ENCODE results near the gene DCTN3.

The DCTN3 gene

DNA sequence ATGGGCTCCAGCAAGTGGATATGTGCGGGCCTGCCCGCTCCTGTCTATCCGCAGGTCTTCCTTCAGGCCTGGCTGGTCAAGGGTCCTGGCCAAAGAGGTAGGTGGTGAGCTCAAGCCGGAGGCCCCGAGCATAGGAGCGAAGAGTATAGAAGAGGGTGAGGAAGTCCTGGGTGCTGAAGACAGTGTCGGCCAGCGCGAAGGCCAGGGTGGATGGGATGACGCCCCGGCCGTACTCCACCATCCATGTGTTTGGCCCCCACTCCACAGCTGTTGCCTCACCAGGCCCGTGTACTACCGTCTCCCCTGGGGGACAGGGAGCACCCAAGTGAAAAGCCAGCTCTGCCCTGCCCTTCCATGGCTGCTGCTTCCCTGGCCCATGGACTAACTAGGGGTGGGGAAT lies 15.3 kb upstream of the DCTN3 start:
- no peak for DNase-seq
- in situ Hi-C loops (cut with HindIII; ENCODE audit: low pct_ligation_motif_present, low sequenced_read_pairs): no loop called here
- peaks cover 4% of the 10 kb centered on the region for H3K36me3 ChIP-seq (replicated peaks)
- no peaks in the 10 kb centered on the region for H3K27me3 ChIP-seq (replicated peaks)
- no peak overlapping the region for H3K4me3 ChIP-seq (ENCODE audit: low read depth, low read length)
- TF ChIP-seq CTCF (IDR thresholded peaks at IDR 0.05; ENCODE audit: low read depth, low read length, missing control alignments): no peak
- no peak overlapping the region for H3K27ac ChIP-seq

DNA sequence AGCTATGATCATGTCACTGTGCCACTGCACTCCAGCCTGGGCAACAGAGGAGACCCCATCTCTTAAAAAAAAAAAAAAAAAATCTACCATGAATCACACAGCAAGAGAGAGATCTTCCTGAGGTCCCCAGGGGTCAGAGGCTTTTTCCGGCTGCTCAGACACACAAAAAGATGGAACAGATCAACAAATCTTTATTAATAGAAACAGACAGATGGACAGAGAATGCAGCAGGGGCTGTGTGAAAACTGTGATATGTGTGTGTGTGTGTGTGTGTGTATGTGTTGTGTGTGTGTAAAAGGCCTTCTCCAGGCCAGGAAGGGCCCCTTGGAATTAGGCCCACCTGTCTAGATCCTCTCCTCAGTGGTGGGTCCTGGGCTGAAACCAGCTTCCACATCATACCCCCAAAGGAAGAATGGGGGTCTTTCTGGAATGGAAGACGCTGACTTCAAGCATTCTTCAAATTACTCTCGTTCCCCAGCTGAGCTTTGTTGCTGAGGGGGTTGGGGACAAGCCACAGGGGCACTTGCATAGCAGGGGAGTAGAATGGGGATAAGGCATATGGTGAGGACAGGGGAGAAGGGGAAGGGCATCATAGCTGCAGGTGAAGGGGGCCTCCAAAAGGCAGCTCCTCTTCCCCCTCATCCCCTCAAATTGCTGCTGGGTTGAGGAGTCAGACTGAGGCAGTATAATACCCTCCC lies 14.4 kb upstream of the DCTN3 start:
- in situ Hi-C loops (cut with HindIII; ENCODE audit: low pct_ligation_motif_present, low sequenced_read_pairs): no loop called here
- no peak overlapping the region for H3K27ac ChIP-seq
- no peak for DNase-seq
- H3K27me3 ChIP-seq (replicated peaks): peaks cover 6% of the 10 kb centered on the region
- TF ChIP-seq CTCF (IDR thresholded peaks at IDR 0.05; ENCODE audit: low read depth, low read length, missing control alignments): no peak
- no peak overlapping the region for H3K4me3 ChIP-seq (ENCODE audit: low read depth, low read length)
- peaks cover 4% of the 10 kb centered on the region for H3K36me3 ChIP-seq (replicated peaks)

GRCh38 chr9:34633851-34634550 lies 13.7 kb upstream of the DCTN3 start:
- no peak overlapping the region for H3K27ac ChIP-seq
- peak; percentile 64 for DNase-seq
- peaks cover 13% of the 10 kb centered on the region for H3K27me3 ChIP-seq (replicated peaks)
- in situ Hi-C loops (cut with HindIII; ENCODE audit: low pct_ligation_motif_present, low sequenced_read_pairs): no loop called here
- TF ChIP-seq CTCF (IDR thresholded peaks at IDR 0.05; ENCODE audit: low read depth, low read length, missing control alignments): peak; percentile 89
- no peak overlapping the region for H3K4me3 ChIP-seq (ENCODE audit: low read depth, low read length)
- peaks cover 4% of the 10 kb centered on the region for H3K36me3 ChIP-seq (replicated peaks)

GRCh38 chr9:34633166-34633565 lies 12.9 kb upstream of the DCTN3 start:
- TF ChIP-seq CTCF (IDR thresholded peaks at IDR 0.05; ENCODE audit: low read depth, low read length, missing control alignments): no peak
- no peak for DNase-seq
- Histone ChIP-seq H3K27me3 (replicated peaks) (peaks cover 19% of the 10 kb centered on the region), H3K36me3 (replicated peaks) (peaks cover 4% of the 10 kb centered on the region), H3K27ac (no peak overlapping the region), H3K4me3 (ENCODE audit: low read depth, low read length) (no peak overlapping the region)
- in situ Hi-C loops (cut with HindIII; ENCODE audit: low pct_ligation_motif_present, low sequenced_read_pairs): no loop called here

DNA sequence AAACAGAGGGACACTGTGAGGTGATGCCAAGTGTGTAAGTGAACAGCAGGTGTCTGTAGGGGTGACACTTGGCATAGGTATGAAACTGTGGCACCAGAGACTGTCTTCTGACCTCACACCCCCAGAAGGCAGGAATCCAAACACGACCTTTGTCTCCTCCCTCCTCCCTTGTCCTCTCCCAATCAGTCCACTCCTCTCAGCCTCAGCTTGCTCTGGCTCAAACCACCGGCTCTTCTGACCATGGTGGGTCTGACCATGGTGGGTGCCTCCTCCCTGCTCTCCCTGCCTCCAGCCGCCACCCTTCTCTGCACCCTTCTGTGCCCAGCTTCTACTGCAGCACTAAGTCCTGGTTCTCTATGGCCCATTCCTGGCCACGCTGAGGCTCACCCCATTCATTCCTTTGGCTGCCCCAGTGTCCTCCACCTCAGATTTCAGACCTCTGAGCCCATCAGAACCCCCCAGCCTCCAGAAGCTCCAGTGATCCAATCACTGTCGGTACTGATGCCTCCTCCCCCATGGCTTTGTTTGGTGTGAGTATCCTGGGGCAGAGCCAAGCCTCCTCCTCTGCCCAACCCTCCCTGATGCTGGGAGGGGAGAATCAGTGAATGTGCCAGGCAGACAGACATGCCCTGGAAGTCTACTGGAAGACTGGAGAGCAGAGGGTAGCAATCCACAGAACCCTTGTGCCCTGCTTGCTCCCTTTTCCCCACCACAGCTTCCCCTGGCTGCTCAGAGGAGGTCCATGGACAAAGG lies 10.3 kb upstream of the DCTN3 start:
- Histone ChIP-seq H3K36me3 (replicated peaks) (peaks cover 4% of the 10 kb centered on the region), H3K27ac (no peak overlapping the region), H3K27me3 (replicated peaks) (peaks cover 40% of the 10 kb centered on the region), H3K4me3 (ENCODE audit: low read depth, low read length) (no peak overlapping the region)
- TF ChIP-seq CTCF (IDR thresholded peaks at IDR 0.05; ENCODE audit: low read depth, low read length, missing control alignments): no peak
- in situ Hi-C loops (cut with HindIII; ENCODE audit: low pct_ligation_motif_present, low sequenced_read_pairs): no loop called here
- DNase-seq: no peak
